HEK293 (cell line): ENCODE measurements around the gene CLN6.

Source experiments
- BCL6B ChIP-seq: fragments of 450-650 bp; formaldehyde crosslinking; IDR thresholded peaks from 2 replicates; pipeline ENCODE4 v1.5.1; 2017; ENCODE audit warnings: missing biosample characterization, missing genetic modification characterization
- HOXA7 ChIP-seq: sonication (generic); formaldehyde crosslinking; IDR thresholded peaks from 2 replicates; pipeline ENCODE4 v1.8.1; 2022; ENCODE audit warnings: missing genetic modification reagents, borderline replicate concordance
- MEIS1 ChIP-seq: sonication (generic); formaldehyde crosslinking; IDR thresholded peaks from 2 replicates; pipeline ENCODE4 v1.8.1; 2022; ENCODE audit warnings: missing genetic modification reagents, mild to moderate bottlenecking, borderline replicate concordance
- MYNN ChIP-seq: fragments of 450-650 bp; formaldehyde crosslinking; IDR thresholded peaks from 2 replicates; pipeline ENCODE4 v1.5.1; 2016; ENCODE audit warnings: missing biosample characterization, missing genetic modification characterization, borderline replicate concordance
- PBX3 ChIP-seq: sonication (generic); formaldehyde crosslinking; IDR thresholded peaks from 2 replicates; pipeline ENCODE4 v1.8.1; 2022; ENCODE audit warnings: mild to moderate bottlenecking, moderate library complexity, missing genetic modification reagents
- PRDM1 ChIP-seq: fragments of 450-650 bp; formaldehyde crosslinking; IDR thresholded peaks from 2 replicates; pipeline ENCODE4; 2016; ENCODE audit warnings: missing biosample characterization, missing genetic modification characterization
- PRDM10 ChIP-seq: fragments of 450-650 bp; formaldehyde crosslinking; IDR thresholded peaks from 2 replicates; pipeline ENCODE4 v1.5.1; 2016; ENCODE audit warnings: missing biosample characterization, missing genetic modification characterization
- TSHZ1 ChIP-seq: fragments of 450-650 bp; formaldehyde crosslinking; IDR thresholded peaks from 2 replicates; pipeline ENCODE4 v1.5.1; 2016; ENCODE audit warnings: missing biosample characterization, missing genetic modification characterization, borderline replicate concordance
- ZBTB1 ChIP-seq: fragments of 450-650 bp; formaldehyde crosslinking; IDR thresholded peaks from 2 replicates; pipeline ENCODE4 v1.5.1; 2016; ENCODE audit warnings: missing biosample characterization, missing genetic modification characterization
- ZBTB26 ChIP-seq: fragments of 450-650 bp; formaldehyde crosslinking; optimal IDR thresholded peaks from 2 replicates; pipeline ENCODE3; 2016; ENCODE audit warnings: missing biosample characterization, mild to moderate bottlenecking, missing genetic modification characterization
- ZBTB49 ChIP-seq: fragments of 450-650 bp; formaldehyde crosslinking; IDR thresholded peaks from 2 replicates; pipeline ENCODE4 v1.5.1; 2016; ENCODE audit warnings: missing biosample characterization, missing genetic modification characterization, low read depth
- ZBTB7A ChIP-seq: fragments of 450-650 bp; formaldehyde crosslinking; IDR thresholded peaks from 2 replicates; pipeline ENCODE4 v1.5.1; 2016; ENCODE audit warnings: low read depth, missing biosample characterization, missing genetic modification characterization
- ZEB2 ChIP-seq: fragments of 450-650 bp; formaldehyde crosslinking; IDR thresholded peaks from 2 replicates; pipeline ENCODE4 v1.5.1; 2016; ENCODE audit warnings: missing biosample characterization, missing genetic modification characterization
- ZNF133 ChIP-seq: fragments of 450-650 bp; formaldehyde crosslinking; IDR thresholded peaks from 2 replicates; pipeline ENCODE4 v1.5.1; 2016; ENCODE audit warnings: missing biosample characterization, missing genetic modification characterization
- ZNF175 ChIP-seq: fragments of 450-650 bp; formaldehyde crosslinking; IDR thresholded peaks from 2 replicates; pipeline ENCODE4 v1.5.1; 2016; ENCODE audit warnings: missing biosample characterization, missing genetic modification characterization
- ZNF341 ChIP-seq: fragments of 450-650 bp; formaldehyde crosslinking; IDR thresholded peaks from 2 replicates; pipeline ENCODE4; 2016; ENCODE audit warnings: low read depth, missing biosample characterization, missing genetic modification characterization
- ZNF394 ChIP-seq: fragments of 450-650 bp; formaldehyde crosslinking; IDR thresholded peaks from 2 replicates; pipeline ENCODE4 v1.5.1; 2016; ENCODE audit warnings: missing biosample characterization, missing genetic modification characterization, mild to moderate bottlenecking, moderate library complexity, borderline replicate concordance
- ZNF501 ChIP-seq: fragments of 450-650 bp; formaldehyde crosslinking; IDR thresholded peaks from 2 replicates; pipeline ENCODE4 v1.5.1; 2016; ENCODE audit warnings: missing biosample characterization, missing genetic modification characterization
- ZNF530 ChIP-seq: fragments of 450-650 bp; formaldehyde crosslinking; IDR thresholded peaks from 2 replicates; pipeline ENCODE4 v1.5.1; 2016; ENCODE audit warnings: low read depth, missing biosample characterization, missing genetic modification characterization
- ZNF548 ChIP-seq: fragments of 450-650 bp; formaldehyde crosslinking; IDR thresholded peaks from 2 replicates; pipeline ENCODE4 v1.5.1; 2016; ENCODE audit warnings: missing biosample characterization, missing genetic modification characterization
- ZNF585B ChIP-seq: fragments of 450-650 bp; formaldehyde crosslinking; IDR thresholded peaks from 2 replicates; pipeline ENCODE4 v1.5.1; 2016; ENCODE audit warnings: missing biosample characterization, missing genetic modification characterization
- ZNF600 ChIP-seq: fragments of 450-650 bp; formaldehyde crosslinking; IDR thresholded peaks from 2 replicates; pipeline ENCODE4 v1.5.1; 2016; ENCODE audit warnings: missing biosample characterization, missing genetic modification characterization
- ZNF677 ChIP-seq: fragments of 450-650 bp; IDR thresholded peaks from 2 replicates; pipeline ENCODE4 v1.5.0; 2018; ENCODE audit warnings: missing biosample characterization, mild to moderate bottlenecking, missing genetic modification characterization, moderate library complexity
- ZNF747 ChIP-seq: fragments of 450-650 bp; formaldehyde crosslinking; IDR thresholded peaks from 2 replicates; pipeline ENCODE4 v1.5.1; 2016; ENCODE audit warnings: missing biosample characterization, missing genetic modification characterization
- ZNF768 ChIP-seq: fragments of 450-650 bp; formaldehyde crosslinking; IDR thresholded peaks from 2 replicates; pipeline ENCODE4 v1.5.1; 2018; ENCODE audit warnings: missing biosample characterization, mild to moderate bottlenecking, missing genetic modification characterization
- ZNF791 ChIP-seq: fragments of 450-650 bp; formaldehyde crosslinking; IDR thresholded peaks from 2 replicates; pipeline ENCODE4 v1.5.1; 2016; ENCODE audit warnings: missing biosample characterization, missing genetic modification characterization

The CLN6 gene

GRCh38 chr15:68271854-68272471 lies 42.4 kb upstream of the CLN6 start (continued):
- TF ChIP-seq ZBTB49 (tag by site-specific recombination), result no peak
- no peak for TF ChIP-seq ZNF791
- TF ChIP-seq ZBTB1 (tag by site-specific recombination), result no peak
- no peak for TF ChIP-seq ZNF133 (tag by site-specific recombination)
- TF ChIP-seq PRDM1 (tag by site-specific recombination), result no peak; the same call in 1 of the 2 replicates
- TF ChIP-seq ZNF394, result peak; percentile 52; the same call in 1 of the 2 replicates
- no peak for TF ChIP-seq ZNF747
- TF ChIP-seq TSHZ1, result no peak; the same call in 1 of the 2 replicates
- no peak for TF ChIP-seq ZNF548
- peak; percentile 85 for TF ChIP-seq ZNF341 (tag by site-specific recombination)
- TF ChIP-seq PRDM10, result peak; percentile 74
- no peak for TF ChIP-seq ZNF677 (tag by site-specific recombination)
- no peak for TF ChIP-seq ZNF585B (tag by site-specific recombination)
- no peak for TF ChIP-seq ZNF768
- TF ChIP-seq ZEB2 (tag by site-specific recombination), result peak; percentile 77; the same call in 1 of the 2 replicates
- no peak for TF ChIP-seq MYNN
- TF ChIP-seq MEIS1 (CRISPR knock-in tag), result no peak
- no peak for TF ChIP-seq HOXA7 (CRISPR knock-in tag)
- no peak for TF ChIP-seq ZBTB7A
- TF ChIP-seq BCL6B, result no peak
- no peak for TF ChIP-seq ZNF175
- peak; percentile 98 for TF ChIP-seq ZNF600 (tag by site-specific recombination)
- TF ChIP-seq ZNF530 (tag by site-specific recombination), result no peak
- 0 out of 2 replicates have a peak, but pooled peaks have one; percentile 53 for TF ChIP-seq ZNF501 (tag by site-specific recombination)
- peak; percentile 20 for TF ChIP-seq ZBTB26 (tag by site-specific recombination)
- no peak for TF ChIP-seq PBX3 (CRISPR knock-in tag)
